WI38 (cell line): ENCODE results near the gene BIVM.

ENCODE experiments used
- H3K4me3 ChIP-seq: 2 replicates; pipeline ENCODE4 v1.5.1; 2011; ENCODE audit warnings: low read depth, mild to moderate bottlenecking, control low read depth, low read length
- CTCF ChIP-seq: IDR thresholded peaks from 2 replicates; pipeline ENCODE4 v1.5.1; 2012; ENCODE audit warnings: low read depth, mild to moderate bottlenecking, control low read depth, low read length

The BIVM gene

GRCh38 chr13:102870677-102871415, 71.9 kb downstream of the BIVM start:
- peak; percentile 72 for TF ChIP-seq CTCF
- no peak overlapping the region for H3K4me3 ChIP-seq

- TF ChIP-seq CTCF = no peak
- H3K4me3 ChIP-seq = no peak overlapping the region
These were observed 73.2 kb downstream of the BIVM start for GRCh38 chr13:102872131-102872530.

GRCh38 chr13:102872531-102872930, 73.6 kb downstream of the BIVM start:
- no peak for TF ChIP-seq CTCF

GRCh38 chr13:102873653-102874052, 74.7 kb downstream of the BIVM start:
- no peak overlapping the region for H3K4me3 ChIP-seq
- no peak for TF ChIP-seq CTCF

More at GRCh38 chr13:102872531-102872930, 73.6 kb downstream of the BIVM start:
- no peak overlapping the region for H3K4me3 ChIP-seq

GRCh38 chr13:102875256-102875655, 76.3 kb downstream of the BIVM start:
- TF ChIP-seq CTCF = no peak
- no peak overlapping the region for H3K4me3 ChIP-seq

GRCh38 chr13:102877303-102877702, 78.4 kb downstream of the BIVM start:
- no peak overlapping the region for H3K4me3 ChIP-seq
- no peak for TF ChIP-seq CTCF

GRCh38 chr13:102878481-102878880, 79.6 kb downstream of the BIVM start:
- no peak for TF ChIP-seq CTCF
- no peak overlapping the region for H3K4me3 ChIP-seq
